IMR-90 (cell line): ENCODE data around the gene GJE1. TPM values are rescaled to one million over a fixed set of nuclear protein-coding genes. Genes with fewer than 3 reads are reported as not detected.

Experiments
- ATAC-seq: fragments of 200-7000 bp; cut with Tn5 transposase; 2 replicates; pipeline ENCODE4 v1.9.1; 2020; ENCODE audit warnings: low read depth, mild to moderate bottlenecking, moderate library complexity
- BruUV-seq: library from RNA; stranded (reverse); fragments of 400-500 nt; replicated peaks from 2 replicates; lab custom pipeline; 2021; lab: Mats Ljungman, UMichigan
- CTCF ChIA-PET: fragments of 300-600 bp; formaldehyde crosslinking; extraction: SDS; loops from one replicate; lab custom pipeline; 2021; ENCODE audit warnings: antibody characterized with exemption; lab: Yijun Ruan, JAX
- POLR2A ChIA-PET: fragments of 300-600 bp; sonication (Branson Sonifier 250); formaldehyde crosslinking; loops from one replicate; lab custom pipeline; 2022; ENCODE audit warnings: antibody characterized with exemption; ENCODE audit not compliant: unreplicated experiment; lab: Charles Lee
- DNase-seq: peaks from one replicate; pipeline ENCODE4 v3.0.0; 2013
- H2AFZ ChIP-seq: replicated peaks from 2 replicates; pipeline ENCODE3; 2013; ENCODE audit warnings: low read length, mild to moderate bottlenecking; ENCODE audit not compliant: poor library complexity
- H2AK5ac ChIP-seq: 2 replicates; pipeline ENCODE4 v1.6.1; 2013; ENCODE audit warnings: low read depth, low read length, inconsistent platforms
- H2AK9ac ChIP-seq: replicated peaks from 2 replicates; pipeline ENCODE3; 2013; ENCODE audit warnings: mild to moderate bottlenecking, low read depth, low read length, moderate library complexity; ENCODE audit not compliant: poor library complexity
- H2BK120ac ChIP-seq: 2 replicates; pipeline ENCODE4 v1.6.1; 2013; ENCODE audit warnings: low read depth, low read length, inconsistent platforms
- H2BK15ac ChIP-seq: 3 replicates; pipeline ENCODE4 v1.6.1; 2013; ENCODE audit warnings: low read depth, low read length, inconsistent platforms
- H2BK20ac ChIP-seq: 2 replicates; pipeline ENCODE4 v1.6.1; 2013; ENCODE audit warnings: low read depth, mild to moderate bottlenecking, inconsistent platforms, low read length, moderate library complexity
- H2BK5ac ChIP-seq: 2 replicates; pipeline ENCODE4 v1.6.1; 2013; ENCODE audit warnings: mild to moderate bottlenecking, low read depth, low read length, inconsistent platforms; ENCODE audit not compliant: poor library complexity, severe bottlenecking
- H3K14ac ChIP-seq: replicated peaks from 2 replicates; pipeline ENCODE4 v1.6.1; 2013; ENCODE audit warnings: low read depth, low read length, inconsistent platforms
- H3K18ac ChIP-seq: 2 replicates; pipeline ENCODE4 v1.6.1; 2013; ENCODE audit warnings: low read depth, low read length, control low read depth
- H3K23ac ChIP-seq: 2 replicates; pipeline ENCODE4 v1.6.1; 2013; ENCODE audit warnings: low read depth, low read length, inconsistent platforms
- H3K27ac ChIP-seq: 2 replicates; pipeline ENCODE4 v1.5.1; 2013; ENCODE audit warnings: mild to moderate bottlenecking, control low read depth, low read length; ENCODE audit not compliant: insufficient read depth
- H3K27me3 ChIP-seq: 2 replicates; pipeline ENCODE4 v1.6.1; 2013; ENCODE audit warnings: low read length; ENCODE audit not compliant: control insufficient read depth, insufficient read depth
- H3K36me3 ChIP-seq: 2 replicates; pipeline ENCODE4 v1.6.1; 2013; ENCODE audit warnings: low read length, mixed read lengths; ENCODE audit not compliant: control insufficient read depth, insufficient read depth
- H3K4ac ChIP-seq: 2 replicates; pipeline ENCODE4 v1.6.1; 2013; ENCODE audit warnings: low read depth, low read length, inconsistent platforms
- H3K4me1 ChIP-seq: 2 replicates; pipeline ENCODE4 v1.6.1; 2013; ENCODE audit warnings: low read length, mixed read lengths; ENCODE audit not compliant: control insufficient read depth, insufficient read depth
- H3K4me2 ChIP-seq: 2 replicates; pipeline ENCODE4 v1.6.1; 2013; ENCODE audit warnings: low read depth, mild to moderate bottlenecking, control low read depth, low read length, moderate library complexity
- H3K4me3 ChIP-seq: 2 replicates; pipeline ENCODE4 v1.5.1; 2013; ENCODE audit warnings: low read depth, mild to moderate bottlenecking, control low read depth, low read length, moderate library complexity; ENCODE audit not compliant: insufficient read depth
- H3K56ac ChIP-seq: 2 replicates; pipeline ENCODE4 v1.6.1; 2013; ENCODE audit warnings: low read length, inconsistent platforms; ENCODE audit not compliant: insufficient read depth; ENCODE audit errors: extremely low read depth
- H3K79me1 ChIP-seq, 2 experiments: 2 replicates each; pipeline ENCODE4 v1.6.1; 2013; ENCODE audit warnings: low read length in 2 of 2, inconsistent platforms in 1 of 2, low read depth in 1 of 2
- H3K9ac ChIP-seq: 2 replicates; pipeline ENCODE4 v1.6.1; 2013; ENCODE audit warnings: low read depth, low read length, control low read depth
- H3K9me1 ChIP-seq: 2 replicates; pipeline ENCODE4 v1.6.1; 2013; ENCODE audit warnings: low read length, inconsistent platforms; ENCODE audit not compliant: insufficient read depth
- H3K9me3 ChIP-seq: 2 replicates; pipeline ENCODE4 v1.6.1; 2013; ENCODE audit warnings: low read length; ENCODE audit not compliant: control insufficient read depth, insufficient read depth
- H4K20me1 ChIP-seq: 2 replicates; pipeline ENCODE4 v1.6.1; 2013; ENCODE audit warnings: low read length, inconsistent platforms; ENCODE audit not compliant: insufficient read depth
- H4K5ac ChIP-seq: 2 replicates; pipeline ENCODE4 v1.6.1; 2013; ENCODE audit warnings: mild to moderate bottlenecking, low read depth, low read length, control low read depth
- H4K8ac ChIP-seq, 2 experiments: 2 replicates each; pipeline ENCODE4 v1.6.1; 2013; ENCODE audit warnings: low read depth in 2 of 2, low read length in 2 of 2, control low read depth in 1 of 2, inconsistent platforms in 1 of 2
- H4K91ac ChIP-seq: 2 replicates; pipeline ENCODE4 v1.6.1; 2013; ENCODE audit warnings: low read depth, low read length, inconsistent platforms; ENCODE audit not compliant: insufficient read depth
- CHD1 ChIP-seq: IDR thresholded peaks from 2 replicates; pipeline ENCODE4 v1.6.1; 2012; ENCODE audit warnings: low read depth, low read length, improper control_type of control experiment
- MAFK ChIP-seq: IDR thresholded peaks from 2 replicates; pipeline ENCODE4 v1.6.1; 2012; ENCODE audit warnings: low read depth, low read length, improper control_type of control experiment
- MAZ ChIP-seq: IDR thresholded peaks from 2 replicates; pipeline ENCODE4 v1.6.1; 2012; ENCODE audit warnings: low read depth, mild to moderate bottlenecking, low read length, improper control_type of control experiment, moderate library complexity, borderline replicate concordance
- MXI1 ChIP-seq: IDR thresholded peaks from 2 replicates; pipeline ENCODE4 v1.6.1; 2012; ENCODE audit warnings: low read depth, mild to moderate bottlenecking, low read length, moderate library complexity, borderline replicate concordance
- RAD21 ChIP-seq: IDR thresholded peaks from 2 replicates; pipeline ENCODE4 v1.6.1; 2012; ENCODE audit warnings: low read length, improper control_type of control experiment
- RCOR1 ChIP-seq: IDR thresholded peaks from 2 replicates; pipeline ENCODE4 v1.6.1; 2012; ENCODE audit warnings: mild to moderate bottlenecking, low read length, improper control_type of control experiment; ENCODE audit not compliant: insufficient replicate concordance
- RFX5 ChIP-seq: IDR thresholded peaks from 2 replicates; pipeline ENCODE4 v1.8.0; 2012; ENCODE audit warnings: low read depth, mild to moderate bottlenecking, low read length, moderate library complexity
- WGBS, 2 experiments: methylation state at CpG; one replicate each; pipeline versions ENCODE4 v1.1.5 to v1.1.7; 2013; ENCODE audit warnings: missing lambda C conversion rate in 2 of 2; ENCODE audit not compliant: insufficient read length in 1 of 2; ENCODE audit errors: extremely low coverage in 2 of 2; 5-methylcytosine and 5-hydroxymethylcytosine counted together
- dilution Hi-C: fragments of 300-500 bp; cut with HindIII; formaldehyde crosslinking; loops from one replicate; pipeline ENCODE4 v1.14.3; 2018; ENCODE audit warnings: low sequenced_read_pairs; ENCODE audit not compliant: unreplicated experiment
- in situ Hi-C: fragments of 300-500 bp; cut with MboI; formaldehyde crosslinking; loops from 3 replicates; pipeline ENCODE4 v1.14.3; 2019; ENCODE audit warnings: low sequenced_read_pairs, inconsistent platforms, mixed read lengths
- intact Hi-C: fragments of 100-400 bp; cut with micrococcal nuclease; formaldehyde crosslinking; loops from 2 replicates; pipeline ENCODE4 v1.10.0; 2022
- polyA plus RNA-seq, 3 experiments: library from polyadenylated mRNA; depleted of rRNA; stranded (reverse); fragments of >200 nt; gene quantifications; 2 replicates each; pipeline ENCODE4 v1.2.3, GENCODE V29; 2012; ENCODE audit warnings: low replicate concordance in 1 of 3
- total RNA-seq: library from RNA; depleted of rRNA; stranded (reverse); fragments of >200 nt; gene quantifications from 2 replicates; pipeline ENCODE4 v1.2.3, GENCODE V29; 2012
- TF ChIP-seq, protein P1 (sequence below): fragments of 150-350 bp; IDR thresholded peaks from 2 replicates; pipeline ENCODE4 v1.6.1; 2016; ENCODE audit warnings: low read depth, mild to moderate bottlenecking, low read length, moderate library complexity, borderline replicate concordance
- TF ChIP-seq, protein P2 (sequence below): fragments of 150-350 bp; IDR thresholded peaks from 2 replicates; pipeline ENCODE4 v1.6.1; 2017; ENCODE audit warnings: mild to moderate bottlenecking, antibody characterized with exemption, low read length, low read depth
- TF ChIP-seq, protein P3 (sequence below): conservative IDR thresholded peaks from 2 replicates; pipeline ENCODE4 v1.5.1; 2012; ENCODE audit warnings: mild to moderate bottlenecking, low read depth, low read length, improper control_type of control experiment

GJE1 gene
- total and polyA plus RNA-seq, 2 of the 4 experiments (the other 2 are of a cell fraction) = not detected

DNA sequence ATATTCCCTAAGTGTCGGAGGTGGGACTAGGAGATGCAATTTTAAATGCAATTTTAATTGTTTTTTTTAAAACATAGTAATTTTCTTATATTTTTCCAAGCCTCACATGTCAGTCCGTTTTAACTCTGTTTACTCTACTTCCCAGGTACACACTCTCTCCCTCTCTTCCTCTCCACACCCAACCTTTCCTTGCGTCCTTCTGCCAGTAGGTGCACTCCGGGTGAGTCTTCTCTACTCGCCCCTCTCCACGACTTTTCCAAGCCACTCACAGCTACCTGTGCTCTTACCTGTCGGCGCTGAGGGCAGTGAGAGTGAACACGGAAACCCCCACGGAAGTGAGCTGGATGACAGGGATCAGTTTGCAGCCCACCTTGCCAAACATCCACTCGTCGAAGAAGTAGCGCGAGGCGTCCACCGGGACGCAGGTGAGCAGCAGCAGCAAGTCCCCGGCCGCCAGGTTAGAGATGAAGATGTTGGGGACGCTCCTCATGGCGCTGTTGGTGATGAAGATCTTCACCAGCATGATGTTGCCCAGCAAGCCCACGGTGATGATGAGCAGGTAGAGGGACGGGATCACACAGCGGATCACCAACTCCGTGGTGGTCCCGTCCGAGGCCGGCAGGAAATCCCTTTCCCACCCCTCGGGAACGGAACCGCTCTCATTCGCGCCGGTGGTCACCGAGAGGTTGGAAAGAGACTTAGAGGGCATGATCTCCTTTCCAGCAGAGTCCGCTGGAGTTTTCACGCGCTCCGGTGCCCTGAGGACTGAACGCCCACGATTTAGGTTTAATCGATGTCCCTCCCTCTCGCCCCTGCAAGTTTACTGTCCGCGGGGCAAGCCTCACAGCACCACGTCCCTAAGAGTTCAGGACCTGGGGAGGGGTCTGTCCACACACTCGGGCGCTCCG, 44.5 kb upstream of the GJE1 start (continued):
- no peak for TF ChIP-seq MAFK

DNA sequence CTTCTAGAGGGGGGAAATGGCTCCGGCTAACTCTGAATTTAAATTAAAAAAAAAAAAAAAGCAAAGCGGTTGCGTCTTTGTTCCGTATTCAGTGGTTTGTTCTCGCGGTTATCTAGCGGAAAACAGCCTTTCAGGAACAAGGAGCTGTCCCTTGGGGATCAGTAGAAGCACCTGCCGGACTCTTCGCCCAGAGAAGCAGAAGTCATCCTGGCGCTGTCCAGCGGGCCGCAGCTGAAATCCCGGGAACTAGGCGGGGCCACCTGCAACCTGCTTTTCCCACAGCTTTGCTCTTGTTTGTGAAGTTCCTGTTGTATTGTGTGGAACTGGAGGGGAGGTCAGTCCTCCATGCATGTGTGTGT, 43.9 kb upstream of the GJE1 start:
- no peaks in the 10 kb centered on the region for H3K4me1 ChIP-seq
- no peak overlapping the region for H2BK15ac ChIP-seq
- H3K79me1 ChIP-seq = no peaks in the 10 kb centered on the region
- no peak overlapping the region for H4K91ac ChIP-seq
- in situ Hi-C loops = no loop called here
- H3K4ac ChIP-seq = no peak overlapping the region
- no peak overlapping the region for H3K9ac ChIP-seq
- DNase-seq (peak; percentile 58), ATAC-seq (peak; percentile 49; the same call in 1 of the 2 replicates)
- H3K56ac ChIP-seq = no peak overlapping the region
- TF ChIP-seq, protein P1, sequence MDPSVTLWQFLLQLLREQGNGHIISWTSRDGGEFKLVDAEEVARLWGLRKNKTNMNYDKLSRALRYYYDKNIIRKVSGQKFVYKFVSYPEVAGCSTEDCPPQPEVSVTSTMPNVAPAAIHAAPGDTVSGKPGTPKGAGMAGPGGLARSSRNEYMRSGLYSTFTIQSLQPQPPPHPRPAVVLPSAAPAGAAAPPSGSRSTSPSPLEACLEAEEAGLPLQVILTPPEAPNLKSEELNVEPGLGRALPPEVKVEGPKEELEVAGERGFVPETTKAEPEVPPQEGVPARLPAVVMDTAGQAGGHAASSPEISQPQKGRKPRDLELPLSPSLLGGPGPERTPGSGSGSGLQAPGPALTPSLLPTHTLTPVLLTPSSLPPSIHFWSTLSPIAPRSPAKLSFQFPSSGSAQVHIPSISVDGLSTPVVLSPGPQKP = no peak
- TF ChIP-seq RFX5 (no peak), CHD1 (no peak), MXI1 (0 out of 2 replicates have a peak, but pooled peaks have one; percentile 30), MAZ (no peak), RAD21 (no peak), RCOR1 (peak; percentile 99)
- TF ChIP-seq, protein P2, sequence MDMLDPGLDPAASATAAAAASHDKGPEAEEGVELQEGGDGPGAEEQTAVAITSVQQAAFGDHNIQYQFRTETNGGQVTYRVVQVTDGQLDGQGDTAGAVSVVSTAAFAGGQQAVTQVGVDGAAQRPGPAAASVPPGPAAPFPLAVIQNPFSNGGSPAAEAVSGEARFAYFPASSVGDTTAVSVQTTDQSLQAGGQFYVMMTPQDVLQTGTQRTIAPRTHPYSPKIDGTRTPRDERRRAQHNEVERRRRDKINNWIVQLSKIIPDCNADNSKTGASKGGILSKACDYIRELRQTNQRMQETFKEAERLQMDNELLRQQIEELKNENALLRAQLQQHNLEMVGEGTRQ = no peak
- TF ChIP-seq, protein P3, sequence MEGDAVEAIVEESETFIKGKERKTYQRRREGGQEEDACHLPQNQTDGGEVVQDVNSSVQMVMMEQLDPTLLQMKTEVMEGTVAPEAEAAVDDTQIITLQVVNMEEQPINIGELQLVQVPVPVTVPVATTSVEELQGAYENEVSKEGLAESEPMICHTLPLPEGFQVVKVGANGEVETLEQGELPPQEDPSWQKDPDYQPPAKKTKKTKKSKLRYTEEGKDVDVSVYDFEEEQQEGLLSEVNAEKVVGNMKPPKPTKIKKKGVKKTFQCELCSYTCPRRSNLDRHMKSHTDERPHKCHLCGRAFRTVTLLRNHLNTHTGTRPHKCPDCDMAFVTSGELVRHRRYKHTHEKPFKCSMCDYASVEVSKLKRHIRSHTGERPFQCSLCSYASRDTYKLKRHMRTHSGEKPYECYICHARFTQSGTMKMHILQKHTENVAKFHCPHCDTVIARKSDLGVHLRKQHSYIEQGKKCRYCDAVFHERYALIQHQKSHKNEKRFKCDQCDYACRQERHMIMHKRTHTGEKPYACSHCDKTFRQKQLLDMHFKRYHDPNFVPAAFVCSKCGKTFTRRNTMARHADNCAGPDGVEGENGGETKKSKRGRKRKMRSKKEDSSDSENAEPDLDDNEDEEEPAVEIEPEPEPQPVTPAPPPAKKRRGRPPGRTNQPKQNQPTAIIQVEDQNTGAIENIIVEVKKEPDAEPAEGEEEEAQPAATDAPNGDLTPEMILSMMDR = no peak
- 0% methylated on average over 5 of the region's 14 CpGs; no CpG with 5 or more reads in 1 of the 2 experiments for WGBS, 2 experiments
- H2AK9ac ChIP-seq = no peak overlapping the region
- no TSS peak for BruUV-seq
- peaks cover 11% of the 10 kb centered on the region for H3K27me3 ChIP-seq
- no peaks in the 10 kb centered on the region for H3K9me1 ChIP-seq
- no peaks in the 10 kb centered on the region for H4K20me1 ChIP-seq
- no peak overlapping the region for H3K23ac ChIP-seq
- ChIA-PET POLR2A (no interaction called here), CTCF (no interaction called here)
- H4K8ac ChIP-seq = no peak overlapping the region
- no peak overlapping the region for H3K4me3 ChIP-seq
- intact Hi-C loops = no loop called here
- H2BK20ac ChIP-seq = no peak overlapping the region
- no peak overlapping the region for H2BK5ac ChIP-seq
- no peak overlapping the region for H2AK5ac ChIP-seq
- no peak overlapping the region; the same call in 1 of the 2 replicates for H3K4me2 ChIP-seq
- no peak overlapping the region for H3K14ac ChIP-seq
- H2AFZ ChIP-seq = peak overlapping the region; percentile 68
- H4K5ac ChIP-seq = no peak overlapping the region
- H3K27ac ChIP-seq = no peak overlapping the region
- H3K9me3 ChIP-seq = no peaks in the 10 kb centered on the region
- H2BK120ac ChIP-seq = no peak overlapping the region
- H3K18ac ChIP-seq = no peak overlapping the region
- dilution Hi-C loops = no loop called here
- no peaks in the 10 kb centered on the region for H3K36me3 ChIP-seq
